ENCODE measurements around the gene ATXN2.

ATXN2 gene

DNA sequence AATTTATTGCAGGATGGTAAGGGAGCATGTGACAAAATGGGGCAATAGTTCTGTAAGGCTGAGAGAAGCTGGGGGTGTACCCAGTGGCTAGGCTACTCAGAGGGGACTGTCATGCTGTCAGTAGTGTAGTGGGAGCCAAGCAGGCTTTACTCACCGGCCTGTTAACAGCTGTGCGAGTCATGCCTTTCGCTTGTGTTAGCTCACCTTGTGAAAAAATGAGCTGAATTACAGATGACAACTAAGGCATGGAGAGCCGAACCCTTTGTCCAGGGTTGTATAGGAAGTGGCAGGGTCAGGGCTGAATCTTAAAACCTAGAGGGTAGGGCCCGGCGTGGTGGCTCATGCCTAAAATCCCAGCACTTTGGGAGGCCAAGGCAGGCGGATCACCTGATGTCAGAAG lies 155.5 kb downstream of the ATXN2 start:
- no peak for TF ChIP-seq CTCF (IDR thresholded peaks at IDR 0.05; ENCODE audit: control extremely low read depth, extremely low read depth, low read depth, missing control alignments)
- CTCF ChIA-PET: interaction anchor here (1.3 to 44.4 kb wide), 6 partner anchors 8 to 39 kb away, joined by 3 to 1216 read pairs (median 20); partner anchors contain the start of gene SH2B3
- DNase-seq (ENCODE audit: extremely low spot score): no peak
- POLR2A ChIA-PET: interaction anchor here (2.2 kb wide), 1 partner anchor 8 kb away, joined by 16 read pairs; no protein-coding TSS in a partner anchor

DNA sequence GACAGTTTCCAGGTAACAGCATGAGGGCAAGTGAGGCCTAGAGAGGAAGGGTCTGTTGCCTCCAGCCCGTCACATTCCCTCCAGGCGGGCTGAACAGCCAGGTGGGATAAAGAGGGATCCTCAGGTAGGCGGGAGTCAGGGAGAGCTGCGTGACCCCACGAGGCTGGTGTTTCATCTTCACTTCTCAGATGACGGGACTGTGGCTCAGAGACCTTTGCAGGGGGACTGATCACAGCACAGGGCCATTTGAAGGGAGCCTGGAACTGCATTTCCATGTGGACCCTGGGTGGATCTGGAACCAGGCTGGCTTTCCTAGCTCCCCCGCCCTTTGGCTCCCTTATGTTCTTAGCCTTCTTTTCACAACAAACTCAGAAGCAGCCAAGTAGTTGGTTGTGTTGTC lies 156.0 kb downstream of the ATXN2 start:
- TF ChIP-seq CTCF (IDR thresholded peaks at IDR 0.05; ENCODE audit: control extremely low read depth, extremely low read depth, low read depth, missing control alignments): no peak
- ChIA-PET CTCF (interaction anchor here (1.1 to 44.4 kb wide), 5 partner anchors 8 to 39 kb away, joined by 3 to 1216 read pairs (median 34); partner anchors contain the start of gene SH2B3), POLR2A (interaction anchor here (2.2 kb wide), 1 partner anchor 8 kb away, joined by 16 read pairs; no protein-coding TSS in a partner anchor)
- DNase-seq (ENCODE audit: extremely low spot score): no peak

DNA sequence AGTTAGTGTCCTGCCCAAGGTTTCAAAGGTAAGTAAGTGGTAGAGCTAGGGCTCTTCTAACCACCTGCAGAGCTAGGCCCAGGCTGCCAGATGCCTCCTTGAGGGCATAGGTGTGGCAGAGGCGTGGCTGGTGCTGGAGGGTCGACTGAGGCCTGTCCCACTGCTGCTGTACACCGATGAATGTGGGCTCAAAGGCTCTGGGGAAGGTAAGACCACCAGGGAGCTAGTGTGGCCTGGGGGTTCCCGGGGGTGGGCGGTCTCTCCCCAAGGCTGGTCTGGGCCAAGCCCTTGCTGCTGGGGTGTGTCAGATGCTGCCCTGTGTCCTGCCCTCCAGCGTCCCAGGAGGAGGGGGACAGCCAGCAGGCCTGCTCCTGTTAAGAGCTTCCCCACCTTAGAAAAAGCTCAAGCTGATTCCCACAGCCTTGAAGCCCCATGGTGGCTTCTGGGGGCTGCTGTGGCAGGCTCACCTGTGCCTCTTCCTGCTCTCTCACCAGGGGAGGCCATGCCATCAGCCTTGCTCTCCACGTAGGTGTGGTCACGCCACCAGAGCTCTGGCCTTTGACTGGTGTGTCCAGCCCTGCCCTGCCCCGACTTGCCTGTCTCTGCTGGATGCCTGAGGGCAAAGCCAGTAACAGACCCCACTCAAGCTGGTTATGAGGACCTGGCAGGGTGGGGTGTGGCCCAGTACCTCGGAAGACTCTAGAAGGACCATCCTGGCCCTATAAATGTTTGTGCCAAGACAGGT lies 156.6 kb downstream of the ATXN2 start:
- DNase-seq (ENCODE audit: extremely low spot score): no peak
- ChIA-PET POLR2A (no interaction called here), CTCF (interaction anchor here (1.1 to 44.4 kb wide), 5 partner anchors 8 to 38 kb away, joined by 3 to 1216 read pairs (median 34); partner anchors contain the start of gene SH2B3)
- no peak for TF ChIP-seq CTCF (IDR thresholded peaks at IDR 0.05; ENCODE audit: control extremely low read depth, extremely low read depth, low read depth, missing control alignments)

- DNase-seq (ENCODE audit: extremely low spot score): no peak
- ChIA-PET CTCF (interaction anchor here (0.8 to 44.4 kb wide), 5 partner anchors 10 to 37 kb away, joined by 3 to 1216 read pairs (median 9); partner anchors contain the start of gene SH2B3), POLR2A (interaction anchor here (0.6 to 0.7 kb wide), 2 partner anchors 38 to 1317 kb away, joined by 4 to 5 read pairs; partner anchors contain the start of gene IFT81)
- no peak for TF ChIP-seq CTCF (IDR thresholded peaks at IDR 0.05; ENCODE audit: control extremely low read depth, extremely low read depth, low read depth, missing control alignments)
These were observed 157.8 kb downstream of the ATXN2 start for GRCh38 chr12:111441107-111441928.

GRCh38 chr12:111440631-111441030 lies 158.5 kb downstream of the ATXN2 start:
- TF ChIP-seq CTCF (IDR thresholded peaks at IDR 0.05; ENCODE audit: control extremely low read depth, extremely low read depth, low read depth, missing control alignments): no peak
- no peak for DNase-seq (ENCODE audit: extremely low spot score)
- ChIA-PET POLR2A (interaction anchor here (0.7 kb wide), 1 partner anchor 1317 kb away, joined by 5 read pairs; the partner anchor contains the start of gene IFT81), CTCF (interaction anchor here (3.4 to 44.4 kb wide), 2 partner anchors 11 to 36 kb away, joined by 38 to 1216 read pairs; partner anchors contain the start of gene SH2B3)

DNA sequence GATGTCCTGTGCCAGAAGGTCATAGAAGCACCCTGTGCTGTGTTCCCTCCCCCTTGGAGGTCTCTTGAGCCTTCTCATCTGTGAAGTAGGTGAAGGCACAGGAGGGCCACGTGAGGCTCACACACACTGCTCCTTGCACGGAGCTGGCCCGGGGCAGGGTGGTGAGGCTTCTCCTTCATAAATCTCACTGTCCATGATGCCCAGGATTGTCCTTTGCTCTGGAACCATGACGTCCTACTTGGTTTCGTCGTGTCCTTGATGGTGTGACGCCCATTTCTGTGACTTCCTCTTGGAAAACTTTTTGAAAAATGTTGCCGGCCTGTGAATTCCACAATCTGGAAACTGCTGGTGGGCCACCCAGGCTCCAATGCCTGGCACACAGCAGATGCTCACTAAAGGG lies 159.0 kb downstream of the ATXN2 start:
- POLR2A ChIA-PET: no interaction called here
- CTCF ChIA-PET: interaction anchor here (0.9 to 44.4 kb wide), 3 partner anchors 11 to 36 kb away, joined by 3 to 1216 read pairs (median 19); partner anchors contain the start of gene SH2B3
- TF ChIP-seq CTCF (IDR thresholded peaks at IDR 0.05; ENCODE audit: control extremely low read depth, extremely low read depth, low read depth, missing control alignments): no peak
- no peak for DNase-seq (ENCODE audit: extremely low spot score)
